ENCODE results near the gene IRF9.

IRF9 gene

DNA sequence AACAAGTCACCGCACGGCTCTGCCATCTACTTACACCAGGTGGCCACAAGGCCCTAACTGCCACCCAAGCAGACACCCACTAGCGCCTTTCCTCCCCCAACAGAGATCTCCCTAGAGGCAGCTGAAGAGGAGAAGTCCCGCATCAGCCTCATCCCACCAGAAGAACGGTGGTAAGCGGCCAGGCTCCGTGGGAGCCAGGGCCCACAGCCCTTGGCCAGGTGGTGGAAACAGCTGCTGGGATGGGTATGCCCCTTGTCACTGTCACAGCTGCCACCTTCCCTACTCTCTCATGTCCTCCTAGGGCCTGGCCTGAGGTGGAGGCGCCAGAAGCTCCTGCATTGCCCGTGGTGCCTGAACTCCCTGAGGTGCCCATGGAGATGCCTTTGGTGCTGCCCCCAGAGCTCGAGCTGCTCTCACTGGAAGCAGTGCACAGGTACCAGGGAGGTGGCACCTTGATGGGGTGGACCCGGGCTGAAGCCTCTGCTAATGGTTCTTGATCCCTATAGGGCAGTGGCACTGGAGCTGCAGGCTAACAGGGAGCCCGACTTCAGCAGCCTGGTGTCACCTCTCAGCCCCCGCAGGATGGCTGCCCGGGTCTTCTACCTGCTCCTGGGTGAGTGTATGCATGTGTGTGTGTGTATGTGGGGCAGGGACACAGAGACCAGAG lies 18.4 kb downstream of the IRF9 start:
- no peak for DNase-seq

DNA sequence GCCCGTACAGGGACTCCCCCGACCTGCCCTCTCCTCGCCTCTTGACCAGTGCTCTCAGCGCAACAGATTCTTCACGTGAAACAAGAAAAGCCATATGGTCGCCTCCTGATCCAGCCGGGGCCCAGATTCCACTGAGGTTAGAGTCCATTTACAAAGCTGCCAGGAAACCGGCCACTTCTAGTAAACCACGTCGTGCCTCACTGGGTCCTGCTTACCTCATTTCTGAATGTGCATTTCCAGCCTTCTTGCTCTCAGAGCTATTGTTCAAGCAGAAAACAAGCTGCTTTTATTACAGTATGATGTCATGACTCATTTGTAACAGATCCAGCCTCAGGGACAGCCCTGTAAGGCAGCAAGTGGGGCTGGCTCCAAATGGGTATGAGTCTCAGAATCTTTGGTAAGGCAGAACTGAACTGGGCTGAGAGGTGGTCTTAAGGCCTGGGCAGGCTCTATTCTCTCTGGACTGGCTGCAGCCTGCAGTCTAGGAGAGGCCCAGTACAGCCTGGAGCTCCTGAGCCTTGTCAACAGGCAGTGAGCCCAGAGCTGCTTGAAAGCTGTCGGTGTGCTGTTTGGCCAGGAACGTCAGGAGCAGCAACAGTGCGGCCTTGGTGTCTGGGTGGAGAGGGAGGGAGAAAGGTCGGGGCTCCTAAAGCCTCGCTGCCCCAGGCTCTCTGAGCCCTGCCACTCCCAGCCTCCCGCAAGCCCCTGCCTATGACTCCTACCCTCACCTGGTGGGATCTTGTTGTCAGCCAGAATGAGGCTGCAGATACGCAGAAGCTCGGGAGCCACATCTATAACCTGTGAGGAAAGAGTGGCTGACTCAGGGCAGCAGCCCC lies 19.1 kb downstream of the IRF9 start:
- no peak for DNase-seq

DNA sequence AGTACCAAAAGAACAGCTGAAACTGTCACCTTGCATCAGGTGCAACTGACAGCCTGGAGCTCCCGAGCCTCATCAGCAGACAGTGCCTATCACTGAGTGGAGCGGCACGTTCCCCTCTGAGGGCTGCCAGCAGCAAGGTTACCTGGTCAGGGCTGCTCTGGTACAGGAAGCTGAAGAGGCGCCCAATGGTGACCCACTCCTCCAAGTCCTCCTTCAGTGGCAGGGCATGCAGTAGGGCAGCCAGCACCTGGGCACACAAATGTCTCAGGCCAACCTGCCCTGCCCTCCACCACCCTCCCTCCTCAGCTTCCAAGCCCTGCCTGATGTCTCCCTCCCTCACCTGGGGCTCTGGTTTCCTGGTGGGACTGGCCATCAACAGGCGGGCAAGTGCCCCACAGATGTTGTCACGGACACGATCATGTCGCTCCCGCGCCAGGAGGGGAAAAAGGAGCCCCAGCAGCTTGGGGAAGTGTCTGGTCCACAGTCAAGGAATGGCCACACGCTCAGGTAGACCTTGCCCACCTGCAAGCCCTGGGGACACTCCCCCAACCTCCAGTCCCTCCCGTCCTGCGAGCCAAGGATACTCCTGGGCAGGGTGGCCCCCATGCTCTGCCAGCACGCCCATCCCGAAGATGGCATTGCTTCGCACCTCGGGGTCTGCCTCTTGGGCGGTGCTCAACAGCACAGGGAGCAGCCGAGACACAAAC lies 20.5 kb downstream of the IRF9 start:
- no peak for DNase-seq

DNA sequence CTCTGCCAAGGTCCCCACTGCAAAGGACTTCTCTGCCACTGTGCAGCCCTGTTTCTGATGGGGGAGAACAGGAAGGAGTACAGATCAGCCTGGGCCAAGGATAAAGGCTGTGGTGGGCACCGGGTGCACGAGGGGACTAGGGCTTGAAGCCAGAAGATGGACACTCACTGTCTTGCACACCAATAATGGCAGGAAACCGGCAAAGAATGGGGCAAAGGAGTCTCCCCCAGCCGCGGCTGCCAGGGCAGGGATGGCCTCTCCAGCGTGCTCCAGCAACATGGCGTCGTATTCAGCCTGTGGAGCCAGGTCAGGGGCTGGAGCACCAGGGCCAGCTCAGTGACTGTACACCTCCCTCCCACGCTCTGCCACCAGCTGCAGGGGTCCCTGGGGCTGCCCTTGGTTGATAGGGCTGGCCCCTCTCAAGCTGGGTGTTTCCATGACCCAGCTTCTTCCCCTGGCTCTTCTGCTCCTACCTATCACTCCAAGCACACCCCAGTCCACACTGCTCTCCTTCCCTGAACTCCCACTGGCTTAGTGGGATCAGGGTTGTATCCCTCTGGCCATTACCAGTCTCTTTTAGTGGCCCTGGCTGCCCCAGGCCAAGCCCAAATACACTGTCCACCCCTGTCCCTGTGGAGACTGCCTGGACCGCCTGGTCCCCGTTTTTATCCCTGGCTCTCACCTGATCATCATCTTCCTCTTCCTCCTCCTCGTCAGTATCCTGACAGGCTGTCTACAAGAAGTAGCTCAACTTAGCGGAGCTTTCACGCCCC lies 21.2 kb downstream of the IRF9 start:
- DNase-seq, result no peak

DNA sequence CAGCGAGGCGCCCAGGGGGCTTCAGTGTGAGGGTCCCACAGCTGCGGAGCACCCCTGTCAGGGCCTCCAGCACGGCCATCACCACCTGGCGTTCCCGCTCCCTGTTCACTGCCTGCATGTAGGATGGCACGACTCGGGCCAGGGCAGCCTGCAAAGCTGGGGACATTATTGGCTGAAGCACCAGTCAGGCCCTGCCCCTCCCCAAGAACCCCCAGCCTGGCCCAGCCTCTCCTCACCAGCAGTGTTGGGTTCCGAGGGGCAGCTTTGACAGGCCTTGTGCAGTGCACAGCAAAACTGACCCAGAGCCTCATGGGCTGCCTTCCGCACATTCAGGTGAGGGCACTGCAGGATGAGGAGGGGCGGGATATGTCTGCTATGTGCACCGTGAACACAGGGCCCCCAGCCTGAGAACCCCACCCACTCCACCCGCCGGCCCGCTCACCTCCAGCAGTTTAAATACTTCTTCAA lies 22.0 kb downstream of the IRF9 start:
- DNase-seq, result no peak

DNA sequence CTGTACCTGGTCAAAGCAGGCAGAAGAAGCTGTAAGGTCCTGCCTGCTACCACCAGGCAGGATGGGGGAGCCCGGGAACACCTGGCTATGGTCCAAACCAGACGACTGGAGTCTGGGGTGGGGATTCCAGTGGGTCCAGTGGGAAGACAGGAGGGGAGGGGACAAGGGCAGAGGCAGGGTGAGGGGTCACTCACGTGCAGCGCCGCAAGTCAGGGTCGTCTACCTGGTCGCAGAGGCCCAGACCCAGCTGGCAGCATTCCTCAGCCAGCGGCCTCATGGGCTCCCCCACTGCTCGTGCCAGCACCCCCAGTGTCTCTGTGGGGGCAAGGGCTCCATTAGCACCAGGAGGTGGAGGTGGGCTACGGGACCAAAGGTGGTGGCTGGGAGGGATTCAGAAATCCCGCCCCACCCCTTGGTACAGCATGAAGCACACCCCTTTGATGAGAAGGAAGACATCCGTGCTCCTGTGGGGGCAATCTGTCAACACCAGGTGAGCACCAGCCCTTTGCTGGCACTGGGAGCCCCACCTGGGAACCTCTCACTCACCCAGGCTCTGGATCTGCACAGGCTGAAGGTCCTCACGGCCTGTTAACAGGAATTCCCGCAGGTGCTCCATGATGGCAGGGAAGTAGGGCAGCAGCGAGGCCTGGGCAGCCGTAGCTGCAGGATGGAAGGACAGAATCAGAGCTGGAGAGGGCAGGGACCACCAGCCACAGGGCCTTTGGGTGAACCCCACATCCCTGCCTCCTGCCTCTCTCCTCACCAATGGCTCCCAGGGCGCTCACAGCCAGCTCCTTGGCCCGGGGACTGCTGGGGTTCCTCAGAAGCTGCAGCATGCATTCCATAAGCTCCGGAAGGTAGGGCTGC lies 23.3 kb downstream of the IRF9 start:
- DNase-seq, result no peak

DNA sequence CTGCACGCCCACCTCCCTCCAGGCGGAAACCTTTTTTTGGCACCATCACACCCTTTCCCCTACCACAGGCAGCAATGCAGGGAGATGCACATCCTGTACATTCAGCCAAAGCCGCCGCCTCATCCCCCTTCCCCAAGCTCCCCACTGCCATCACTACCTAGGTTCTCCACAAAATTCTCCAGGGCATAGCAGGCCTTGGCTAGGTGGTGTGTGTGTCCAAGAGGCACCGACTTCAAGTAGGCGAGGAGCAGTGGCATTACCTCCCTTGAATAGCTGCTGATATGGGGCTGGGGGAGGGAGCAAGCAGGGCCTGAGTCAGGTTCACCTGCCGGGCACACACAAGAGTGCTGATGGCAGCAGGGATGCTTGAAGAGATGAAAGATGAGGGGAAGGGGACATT lies 24.0 kb downstream of the IRF9 start:
- no peak for DNase-seq

DNA sequence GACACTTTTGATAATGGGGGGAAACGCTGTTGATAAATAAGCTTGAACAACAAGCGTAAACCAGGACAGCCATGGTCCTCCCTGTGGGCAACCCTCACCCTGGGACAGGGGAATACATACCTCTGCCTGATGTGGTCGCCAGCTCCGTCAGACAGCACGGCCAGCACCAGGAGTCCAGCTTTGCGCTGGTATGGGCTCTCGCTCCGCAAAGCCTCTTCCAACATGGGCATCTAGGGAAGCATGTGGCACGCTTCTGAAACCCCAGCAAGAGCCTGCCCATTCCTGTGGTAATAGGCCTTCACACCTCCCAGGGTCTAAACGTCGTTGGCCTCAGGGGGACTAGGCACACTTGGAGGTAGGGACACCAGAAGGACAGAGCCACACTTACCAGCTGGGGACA lies 24.7 kb downstream of the IRF9 start:
- no peak for DNase-seq

DNA sequence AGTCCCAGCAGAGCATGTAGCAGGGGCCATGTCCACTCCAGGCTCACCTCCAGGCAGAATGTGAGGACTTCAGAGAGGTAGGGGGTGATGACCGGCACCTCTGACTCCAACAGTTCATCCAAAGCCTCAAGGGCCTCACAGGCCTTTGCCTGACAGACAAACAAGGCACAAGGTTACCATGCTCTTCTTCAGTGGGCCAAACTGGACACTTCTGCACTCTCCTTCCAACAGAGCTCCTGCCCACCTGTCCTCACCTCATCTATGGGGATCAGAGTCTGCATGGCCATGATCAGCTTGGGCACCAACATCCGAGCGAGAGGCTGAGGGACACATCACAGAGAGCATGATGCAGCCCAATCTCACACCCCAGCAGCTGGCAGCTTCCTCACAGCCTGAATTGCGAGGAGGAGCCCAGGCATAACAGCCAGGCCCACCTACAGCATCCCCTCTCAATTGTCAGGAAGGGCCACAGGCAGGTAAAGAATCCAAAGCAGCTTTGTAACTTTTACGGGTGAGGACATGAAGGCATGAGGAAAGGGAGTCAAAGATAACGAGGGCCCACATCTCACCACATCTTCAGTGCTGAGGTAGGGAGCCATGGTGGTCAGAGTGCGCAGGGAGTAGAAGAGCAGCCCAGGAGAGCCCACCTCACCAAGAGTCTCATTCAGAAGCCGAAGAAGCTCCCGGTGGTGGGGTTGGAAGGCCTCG lies 25.9 kb downstream of the IRF9 start:
- no peak for DNase-seq

DNA sequence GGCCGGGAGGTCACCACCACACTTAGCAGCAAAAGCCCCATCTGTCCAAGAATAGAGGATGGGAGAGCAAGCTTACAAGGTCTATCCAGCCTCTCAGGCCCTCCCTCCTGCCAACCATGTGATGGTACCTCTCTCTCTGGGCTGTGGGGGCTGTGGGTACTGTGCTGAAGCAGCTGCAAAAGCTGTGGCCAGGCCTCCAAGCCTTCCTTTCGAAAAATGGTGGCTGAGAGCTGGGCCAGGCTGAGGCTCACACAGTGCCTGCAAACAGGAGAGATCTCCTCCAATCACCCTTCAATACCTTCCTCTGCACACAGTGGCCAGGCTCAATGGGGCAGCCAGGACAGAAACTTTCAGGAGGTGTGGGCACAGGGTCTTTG lies 26.5 kb downstream of the IRF9 start:
- no peak for DNase-seq

DNA sequence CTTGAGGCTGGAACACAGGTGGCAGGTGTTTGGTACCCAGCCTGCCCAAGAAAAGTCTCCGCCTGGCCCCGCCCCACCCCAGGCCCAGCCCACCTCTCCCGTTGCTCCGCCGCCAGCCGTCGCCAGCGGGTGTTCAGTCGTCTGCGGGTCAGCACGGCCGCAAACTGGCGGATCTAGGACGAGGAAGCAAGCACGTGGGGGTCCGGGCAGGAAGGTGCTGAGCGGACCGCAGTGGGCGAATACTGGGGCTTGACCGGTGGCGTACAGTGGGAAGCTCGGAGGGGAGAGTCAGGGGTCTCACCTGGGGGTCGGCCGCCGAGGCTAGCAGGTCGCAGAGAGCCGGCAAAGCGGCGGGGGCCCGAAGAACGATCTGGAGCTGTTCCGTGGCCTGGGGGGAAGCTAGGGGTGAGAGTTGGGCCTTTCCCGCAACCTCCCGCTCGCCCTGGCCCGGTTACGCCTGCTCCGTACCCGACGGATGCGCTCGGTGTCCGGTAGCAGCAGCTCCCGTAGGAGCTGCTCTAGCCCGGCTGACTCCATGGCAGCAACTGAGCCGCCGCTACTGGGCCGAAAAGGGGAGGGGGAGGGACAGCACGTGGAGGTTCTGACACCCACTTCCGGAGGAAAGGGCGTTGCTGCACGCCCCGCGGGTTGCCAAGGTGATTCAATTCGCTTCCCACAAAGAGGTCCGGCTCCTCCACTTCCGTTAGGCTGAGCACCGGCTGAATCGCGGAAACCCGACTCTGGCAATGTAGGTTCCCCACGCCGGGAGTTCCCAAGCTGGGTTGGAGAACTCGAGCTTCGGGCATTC lies 27.4 kb downstream of the IRF9 start, which contains the start of gene IPO4:
Gene IPO4 (minus strand): TSS at position 566 of the 808 bp plus-strand sequence. CDS start 29 bp downstream, at position 537.
- DNase-seq, result peak; percentile 97

DNA sequence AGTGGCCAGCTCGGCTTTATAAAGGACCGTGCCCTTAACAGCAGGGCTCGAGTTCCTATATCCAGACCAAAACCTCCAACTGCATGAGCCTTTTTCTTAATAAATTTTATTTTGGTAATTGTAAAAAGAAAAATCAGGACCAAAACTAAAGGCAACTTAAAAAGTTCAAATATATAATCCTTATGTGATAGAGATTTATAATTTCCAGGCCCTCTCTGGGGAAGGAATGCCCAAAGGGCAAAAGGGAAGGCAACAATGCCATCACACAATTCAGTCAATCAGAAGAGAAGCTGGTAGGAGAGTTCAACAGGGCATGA lies 28.0 kb downstream of the IRF9 start:
- DNase-seq, result no peak

DNA sequence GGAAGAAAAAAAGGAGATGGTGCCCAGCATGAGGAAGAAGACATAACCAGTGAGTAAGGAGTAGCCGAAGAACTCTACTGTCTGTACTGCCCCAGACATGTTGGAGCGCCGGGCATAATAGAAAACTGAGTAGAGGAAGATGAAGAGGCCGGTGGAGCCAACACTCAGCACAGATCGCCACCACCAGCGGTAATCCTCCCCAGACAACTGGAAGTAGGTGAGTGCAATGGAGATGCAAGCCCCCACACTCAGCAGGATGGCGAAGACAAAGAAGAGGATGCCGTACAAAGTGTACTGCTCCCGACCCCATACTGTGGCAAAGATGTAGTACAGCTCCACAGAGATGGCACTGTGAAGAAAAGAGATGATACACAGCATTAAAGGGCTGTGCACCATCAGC lies 28.4 kb downstream of the IRF9 start:
- no peak for DNase-seq

DNA sequence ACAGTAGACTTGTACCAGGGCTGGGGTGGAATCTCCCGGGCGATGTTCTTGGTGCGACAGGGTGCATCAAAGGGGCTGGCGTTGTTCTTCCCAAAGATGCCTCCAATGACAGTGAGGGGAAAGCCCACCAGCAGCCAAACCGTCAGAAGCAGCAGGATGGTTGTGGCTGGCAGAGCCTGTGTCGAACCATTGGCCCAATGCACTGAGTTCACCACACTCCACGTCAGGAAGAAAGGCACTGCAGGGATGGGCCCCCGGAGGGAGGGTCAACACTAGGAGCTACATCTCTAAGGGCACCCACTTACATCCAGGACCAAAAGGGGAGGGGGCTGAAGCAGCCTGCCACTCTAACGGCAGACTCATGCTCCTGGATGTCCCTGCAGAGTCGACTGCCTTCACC lies 29.4 kb downstream of the IRF9 start:
- no peak for DNase-seq

DNA sequence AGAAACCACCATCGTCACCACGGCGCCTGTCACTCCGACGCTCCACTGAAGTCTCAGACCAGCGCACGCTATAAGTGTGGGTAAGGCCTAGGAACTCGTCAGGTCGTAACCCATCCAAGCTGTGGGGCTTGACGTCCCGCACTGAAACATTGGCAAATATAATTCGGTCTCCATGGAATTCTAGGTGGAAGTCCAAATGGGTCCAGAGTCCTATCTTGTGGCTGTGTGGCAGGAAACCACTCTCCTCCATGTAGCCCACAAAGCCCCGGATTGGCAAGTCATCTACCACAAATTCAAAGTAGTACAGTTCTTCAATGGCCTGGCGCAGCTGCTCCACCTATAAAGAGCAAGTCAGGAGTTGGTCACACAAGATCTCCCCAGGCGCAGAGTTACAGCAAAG lies 31.9 kb downstream of the IRF9 start:
- DNase-seq, result no peak

DNA sequence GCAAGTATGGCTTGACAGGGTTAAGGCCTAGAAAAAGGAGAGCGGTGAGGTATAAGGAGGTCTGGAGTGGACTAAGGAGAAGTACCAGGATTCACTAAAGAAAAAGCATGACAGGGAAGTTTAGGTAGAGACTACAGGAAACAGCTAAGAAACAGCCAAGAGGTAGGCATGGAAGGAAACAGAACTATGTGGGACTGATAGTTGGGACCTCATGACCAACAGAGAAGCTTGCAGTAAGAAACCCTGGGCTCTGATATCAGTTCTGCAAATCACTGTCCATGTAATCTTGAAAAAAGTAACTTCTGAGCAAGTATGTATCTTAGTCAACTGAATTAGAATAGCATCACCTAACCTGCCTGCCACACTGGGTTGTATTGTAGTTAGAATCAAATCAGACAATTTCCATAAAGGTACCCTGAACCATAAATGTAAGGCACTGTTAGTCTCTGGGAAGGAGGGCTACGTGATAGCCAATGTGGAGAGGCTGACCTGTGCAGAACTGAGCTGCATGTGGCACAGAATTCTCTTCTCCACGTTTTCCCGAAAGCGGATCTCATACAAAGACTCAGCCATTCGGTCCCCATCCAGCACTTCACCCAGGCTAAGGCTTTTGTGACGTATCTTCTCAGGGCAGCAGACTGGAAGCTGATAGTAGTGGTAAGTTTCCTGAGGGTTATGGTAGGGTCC lies 33.3 kb downstream of the IRF9 start:
- no peak for DNase-seq

DNA sequence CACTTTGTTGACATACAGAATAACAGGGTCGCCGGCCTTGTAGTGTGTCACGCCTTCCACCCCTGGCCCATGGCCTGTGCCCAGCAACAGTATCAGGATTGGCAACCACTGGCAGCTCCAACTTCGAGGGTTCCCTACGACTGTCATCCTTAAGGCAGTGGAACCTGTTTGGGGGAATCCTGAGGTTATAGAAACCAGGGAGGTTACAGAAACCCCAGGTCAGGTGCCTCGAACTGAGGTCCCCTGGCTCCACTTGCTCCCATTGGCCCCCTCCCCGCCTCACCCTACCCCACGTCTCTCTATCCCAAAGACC lies 33.8 kb downstream of the IRF9 start:
- no peak for DNase-seq

DNA sequence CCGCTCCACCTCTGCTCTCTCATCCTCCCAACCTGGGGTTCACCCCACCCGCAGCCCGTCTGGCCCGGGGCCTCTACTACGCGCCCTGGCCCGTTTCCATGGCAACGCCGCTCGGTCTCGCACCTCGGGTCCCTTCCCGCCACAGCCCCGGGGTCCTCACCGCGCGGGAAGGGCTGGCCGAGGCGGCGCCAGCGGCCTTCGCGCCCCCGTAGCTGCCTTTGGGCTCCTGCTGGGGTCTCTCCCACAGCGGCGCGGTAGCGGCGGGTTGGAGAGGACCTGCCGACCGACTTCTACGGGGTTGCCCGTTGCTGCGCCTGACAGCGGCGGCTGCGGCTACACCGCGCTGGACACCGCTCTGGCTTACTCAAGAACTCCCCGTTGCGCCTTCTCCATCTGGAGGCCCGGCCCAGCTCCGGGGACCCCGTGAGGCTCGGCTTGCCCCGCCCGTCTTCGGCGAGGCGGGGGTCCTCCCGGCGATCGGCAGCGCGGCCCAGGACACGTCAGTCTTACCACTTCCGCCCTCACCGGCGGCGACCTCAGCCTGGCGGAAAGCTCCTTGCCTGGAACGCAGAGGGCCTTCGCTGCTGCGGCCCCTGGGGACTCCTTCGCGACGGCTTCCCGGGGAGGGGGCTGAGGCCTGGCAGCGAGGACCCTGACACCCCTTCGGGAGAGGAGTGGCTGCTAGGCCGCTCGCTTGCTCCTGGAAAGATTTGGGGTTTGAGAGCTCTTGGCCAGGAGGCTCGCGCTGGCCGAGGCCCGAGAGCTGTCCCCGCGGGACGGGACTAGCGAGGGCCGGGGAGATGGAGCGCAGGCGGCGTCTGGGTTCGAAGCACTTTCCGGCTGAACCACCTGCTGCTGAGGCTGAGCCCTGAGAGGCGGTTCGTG lies 34.4 kb downstream of the IRF9 start, which contains the start of gene TM9SF1:
Gene TM9SF1 (minus strand): TSS at position 256 of the 885 bp plus-strand sequence. CDS start 422 bp downstream, outside the sequence.
- peak; percentile 92 for DNase-seq

All from CD4-positive, alpha-beta T cell treated with Interleukin-12 subunit alpha and Interleukin-12 subunit beta, for 1 hour (primary cell).